H1 (cell line): Measurements from ENCODE around the gene MAN2C1.
"Not testable (repeated sequence)": the region's sequence is repeated elsewhere in the genome, so short reads cannot be mapped to it uniquely, and the experiment has no call there.

ENCODE experiments used
- CTCF ChIP-seq, 3 experiments: IDR thresholded peaks; 1 replicate in 2 of 3; 2 replicates in 1 of 3; pipeline versions ENCODE4 v1.5.1 to v1.6.1; 2011; ENCODE audit warnings: low read length in 3 of 3, mild to moderate bottlenecking in 3 of 3, inconsistent platforms in 2 of 3, low read depth in 1 of 3, moderate library complexity in 1 of 3; ENCODE audit not compliant: insufficient read depth in 1 of 3; ENCODE audit errors: control extremely low read depth in 1 of 3
- POLR2AphosphoS5 ChIP-seq: IDR thresholded peaks from 2 replicates; pipeline ENCODE4 v1.6.1; 2011; ENCODE audit warnings: low read depth, low read length
- TAF1 ChIP-seq: IDR thresholded peaks from 2 replicates; pipeline ENCODE4 v1.6.1; 2011; ENCODE audit warnings: mild to moderate bottlenecking, low read depth, low read length

- not testable (repeated sequence) for TF ChIP-seq CTCF (IDR thresholded peaks at IDR 0.05; ENCODE audit: control extremely low read depth in 1 of 3, insufficient read depth in 1 of 3, low read depth in 1 of 3, low read length in 3 of 3); POLR2AphosphoS5; TAF1
These were observed 55.9 kb downstream of the MAN2C1 start for GRCh38 chr15:75312548-75312947.
